HCT116 (cell line): ENCODE results near the gene ISL2. TPM values are rescaled to one million over a fixed set of nuclear protein-coding genes. Genes with fewer than 3 reads are reported as not detected.

ENCODE experiments used
- ATAC-seq: fragments of 200-7000 bp; cut with Tn5 transposase; 2 replicates; pipeline ENCODE4 v1.9.1; 2020; ENCODE audit warnings: mild to moderate bottlenecking, moderate library complexity
- BruUV-seq: library from RNA; stranded (reverse); fragments of 400-500 nt; replicated peaks from 2 replicates; lab custom pipeline; 2021; lab: Mats Ljungman, UMichigan
- CTCF ChIA-PET: fragments of 300-600 bp; sonication (Branson Sonifier 250); formaldehyde crosslinking; loops from one replicate; lab custom pipeline; 2021; ENCODE audit warnings: antibody characterized with exemption; lab: Charles Lee
- POLR2A ChIA-PET: fragments of 300-600, 350-600 bp; sonication (Branson Sonifier 250); formaldehyde crosslinking; loops from one replicate; lab custom pipeline; 2021; ENCODE audit warnings: antibody characterized with exemption; lab: Charles Lee
- RAD21 ChIA-PET, 2 experiments: fragments of 300-600 bp; sonication (Branson Sonifier 250); formaldehyde crosslinking; loops; one replicate each; lab custom pipeline; 2023; ENCODE audit warnings: low total read pairs in 2 of 2; ENCODE audit not compliant: uncharacterized antibody in 2 of 2, unreplicated experiment in 2 of 2, low non-redundant PET in 1 of 2; lab: Charles Lee
- DNase-seq: peaks from one replicate; pipeline ENCODE4 v3.0.0-alpha.2; 2010; ENCODE audit warnings: low read depth, low spot score
- H2AFZ ChIP-seq: fragments of 200-600 bp; shearing (Covaris generic), sonication (generic); 2 replicates; pipeline ENCODE4 v1.6.1; 2017; ENCODE audit warnings: low read depth, mixed run types, mixed read lengths, antibody characterized with exemption, low read length; ENCODE audit not compliant: poor library complexity, severe bottlenecking
- H3K27ac ChIP-seq: 2 replicates; pipeline ENCODE4 v1.5.1; 2012; ENCODE audit warnings: low read depth, low read length
- H3K27me3 ChIP-seq: fragments of 200-600 bp; sonication (generic); 2 replicates; pipeline ENCODE4 v1.6.1; 2016; ENCODE audit warnings: mixed run types, low read length, mixed read lengths; ENCODE audit not compliant: insufficient read depth
- H3K36me3 ChIP-seq, 2 experiments: fragments of 200-500 bp in 1 of 2; fragments of 200-600 bp in 1 of 2; sonication (Bioruptor generic) in 1 of 2; sonication (generic) in 1 of 2; 2 replicates each; pipeline versions ENCODE4 v1.5.1 to v1.6.1; 2014 to 2016; ENCODE audit warnings: low read length in 2 of 2, inconsistent platforms in 1 of 2, mixed read lengths in 1 of 2, mixed run types in 1 of 2; ENCODE audit not compliant: insufficient read depth in 2 of 2, control insufficient read depth in 1 of 2
- H3K4me1 ChIP-seq, 2 experiments: fragments of 200-600 bp in 1 of 2; sonication (generic) in 1 of 2; 2 replicates each; pipeline versions ENCODE4 v1.5.1 to v1.6.1; 2012 to 2017; ENCODE audit warnings: low read length in 2 of 2, inconsistent platforms in 1 of 2, mild to moderate bottlenecking in 1 of 2, mixed read lengths in 1 of 2, mixed run types in 1 of 2, moderate library complexity in 1 of 2; ENCODE audit not compliant: insufficient read depth in 2 of 2, control insufficient read depth in 1 of 2
- H3K4me2 ChIP-seq: fragments of 200-600 bp; sonication (generic); 2 replicates; pipeline ENCODE4 v1.6.1; 2017; ENCODE audit warnings: mixed run types, low read length, mixed read lengths
- H3K4me3 ChIP-seq, 2 experiments: fragments of 200-600 bp in 1 of 2; sonication (generic) in 1 of 2; replicated peaks in 1 of 2; 2 replicates each; pipeline ENCODE4 v1.5.1; 2011 to 2016; ENCODE audit warnings: low read length in 2 of 2, control low read depth in 1 of 2, low read depth in 1 of 2, mild to moderate bottlenecking in 1 of 2, mixed read lengths in 1 of 2, mixed run types in 1 of 2
- H3K79me2 ChIP-seq: fragments of 200-600 bp; sonication (generic); 2 replicates; pipeline ENCODE4 v1.6.1; 2017; ENCODE audit warnings: mild to moderate bottlenecking, mixed run types, low read length, moderate library complexity, mixed read lengths; ENCODE audit not compliant: insufficient read depth
- H3K9ac ChIP-seq: fragments of 200-600 bp; sonication (generic); 2 replicates; pipeline ENCODE4 v1.6.1; 2016; ENCODE audit warnings: low read length, mixed read lengths
- H3K9me2 ChIP-seq: fragments of 200-600 bp; sonication (generic), shearing (Covaris generic); 2 replicates; pipeline ENCODE4 v1.6.1; 2017; ENCODE audit warnings: mixed run types, mild to moderate bottlenecking, moderate library complexity; ENCODE audit not compliant: insufficient read depth
- H3K9me3 ChIP-seq, 2 experiments: fragments of 200-500 bp in 1 of 2; fragments of 200-600 bp in 1 of 2; sonication (Bioruptor generic) in 1 of 2; sonication (generic) in 1 of 2; 2 replicates each; pipeline ENCODE4 v1.6.1; 2014 to 2017; ENCODE audit warnings: low read length in 2 of 2, mixed read lengths in 2 of 2, inconsistent platforms in 1 of 2, low read depth in 1 of 2, mild to moderate bottlenecking in 1 of 2, mixed run types in 1 of 2, moderate library complexity in 1 of 2; ENCODE audit not compliant: control insufficient read depth in 1 of 2, insufficient read depth in 1 of 2
- H4K20me1 ChIP-seq: fragments of 200-600 bp; sonication (generic), shearing (Covaris generic); 2 replicates; pipeline ENCODE4 v1.6.1; 2017; ENCODE audit warnings: mixed run types, mild to moderate bottlenecking, moderate library complexity; ENCODE audit not compliant: insufficient read depth
- ELF1 ChIP-seq: IDR thresholded peaks from 2 replicates; pipeline ENCODE4 v1.6.1; 2012; ENCODE audit warnings: low read depth, borderline replicate concordance
- EZH2 ChIP-seq: fragments of 200-600 bp; sonication (generic); IDR thresholded peaks from 2 replicates; pipeline ENCODE4 v1.6.1; 2017; ENCODE audit warnings: antibody characterized with exemption, mixed run types
- FOSL1 ChIP-seq: IDR thresholded peaks from 2 replicates; pipeline ENCODE4 v1.6.1; 2012; ENCODE audit warnings: low read depth
- SIN3A ChIP-seq: IDR thresholded peaks from 2 replicates; pipeline ENCODE4 v1.6.1; 2012; ENCODE audit warnings: low read depth
- SP1 ChIP-seq: IDR thresholded peaks from 2 replicates; pipeline ENCODE4 v1.6.1; 2012; ENCODE audit warnings: low read depth
- YY1 ChIP-seq: IDR thresholded peaks from 2 replicates; pipeline ENCODE4 v1.6.1; 2011; ENCODE audit warnings: low read length, low read depth, moderate library complexity, mild to moderate bottlenecking; ENCODE audit not compliant: insufficient replicate concordance; ENCODE audit errors: extremely low read depth
- ZFX ChIP-seq: fragments of 450-650 bp; IDR thresholded peaks from 2 replicates; pipeline ENCODE4 v1.6.1; 2017
- ZNF274 ChIP-seq: fragments of 200-500 bp; sonication (Bioruptor generic); IDR thresholded peaks from 2 replicates; pipeline ENCODE4 v1.6.1; 2014; ENCODE audit warnings: mild to moderate bottlenecking, low read depth, low read length, inconsistent platforms
- intact Hi-C: fragments of 100-400 bp; cut with micrococcal nuclease; formaldehyde crosslinking; loops from 2 replicates; pipeline ENCODE4 v1.10.0; 2022
- total RNA-seq: library from RNA; stranded (reverse); gene quantifications from one replicate; pipeline ENCODE4 v1.2.1, GENCODE V29; 2021; ENCODE audit not compliant: unreplicated experiment
- TF ChIP-seq, protein P1 (sequence below): IDR thresholded peaks from 2 replicates; pipeline ENCODE4 v1.6.1; 2012
- TF ChIP-seq, protein P2 (sequence below): IDR thresholded peaks from 2 replicates; pipeline ENCODE4 v1.6.1; 2011; ENCODE audit warnings: mild to moderate bottlenecking, low read length, moderate library complexity; ENCODE audit not compliant: insufficient replicate concordance; ENCODE audit errors: extremely low read depth
- TF ChIP-seq, protein P3 (sequence below), 3 experiments: fragments of 200-600 bp in 1 of 3; sonication (generic) in 1 of 3; IDR thresholded peaks in 2 of 3; conservative IDR thresholded peaks in 1 of 3; 2 replicates each; pipeline ENCODE4 v1.5.1; 2012 to 2017; ENCODE audit warnings: low read depth in 2 of 3, low read length in 2 of 3, antibody characterized with exemption in 1 of 3, borderline replicate concordance in 1 of 3, control low read depth in 1 of 3, mild to moderate bottlenecking in 1 of 3, mixed read lengths in 1 of 3, mixed run types in 1 of 3, moderate library complexity in 1 of 3; ENCODE audit not compliant: insufficient read depth in 1 of 3

Gene ISL2
- total RNA-seq, 1 experiment from 2014 or later, result 11.6 TPM

DNA sequence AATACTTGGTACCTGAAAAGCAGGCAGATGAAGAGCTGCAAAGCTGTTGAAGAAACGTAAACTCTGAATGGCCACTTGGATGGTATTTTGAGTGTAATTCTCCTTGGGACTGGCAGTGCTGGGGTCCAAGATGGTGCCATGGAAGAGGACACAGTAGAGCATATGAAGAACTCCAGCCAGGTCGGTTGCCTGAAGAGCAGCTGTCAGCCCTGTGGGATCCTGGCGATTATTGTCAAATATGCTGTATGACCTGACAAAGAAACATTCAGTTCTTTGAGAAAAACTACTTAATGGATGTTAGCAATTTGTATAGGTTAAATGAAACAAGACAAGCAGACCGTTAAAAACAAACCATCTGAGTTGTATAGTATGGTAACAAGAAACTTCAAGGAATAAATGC, 44.8 kb downstream of the ISL2 start (continued):
- no peak for TF ChIP-seq ELF1

DNA sequence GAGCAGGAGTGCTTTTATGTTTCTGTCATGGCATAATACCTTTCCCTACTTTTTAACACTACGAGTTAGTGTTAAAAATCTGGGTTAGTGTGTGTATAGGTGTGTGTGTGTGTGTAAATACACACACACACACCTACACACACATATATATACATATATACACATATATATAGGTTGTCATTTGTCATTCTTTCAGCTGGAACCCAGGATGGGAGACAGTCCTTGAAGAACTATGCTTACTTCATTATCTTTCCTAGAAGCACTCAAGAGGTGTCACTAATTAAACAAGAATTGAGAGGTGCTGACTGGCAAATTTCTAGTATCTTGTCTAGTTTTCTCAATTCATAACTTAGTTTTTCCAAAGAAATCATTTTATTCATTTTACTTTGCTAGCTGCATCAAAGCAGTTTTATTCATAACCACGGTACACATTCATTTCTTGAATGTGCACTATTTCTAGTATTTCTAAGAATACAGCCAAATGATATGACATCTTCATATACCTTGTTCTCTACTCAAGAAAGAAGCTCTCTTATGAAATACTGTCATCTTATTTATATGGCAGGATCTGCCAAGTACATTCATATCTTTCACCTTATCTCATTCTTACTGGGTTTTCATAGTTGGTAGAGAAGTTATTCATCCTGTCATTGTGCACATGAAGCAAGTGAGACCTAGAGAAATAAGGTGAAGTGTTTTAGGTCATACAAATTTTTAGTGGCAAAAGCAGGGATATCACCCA, 46.6 kb downstream of the ISL2 start:
- no peaks in the 10 kb centered on the region for H3K9me2 ChIP-seq
- no peak overlapping the region for H2AFZ ChIP-seq
- ChIA-PET POLR2A (no interaction called here), CTCF (no interaction called here), RAD21 (no interaction called here)
- no peaks in the 10 kb centered on the region for H3K27me3 ChIP-seq
- no peaks in the 10 kb centered on the region for H4K20me1 ChIP-seq
- no peak for DNase-seq
- TF ChIP-seq, protein P1, sequence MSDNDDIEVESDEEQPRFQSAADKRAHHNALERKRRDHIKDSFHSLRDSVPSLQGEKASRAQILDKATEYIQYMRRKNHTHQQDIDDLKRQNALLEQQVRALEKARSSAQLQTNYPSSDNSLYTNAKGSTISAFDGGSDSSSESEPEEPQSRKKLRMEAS, result no peak
- TF ChIP-seq FOSL1 (no peak), ZFX (no peak)
- H3K4me1 ChIP-seq, result no peaks in the 10 kb centered on the region
- no peaks in the 10 kb centered on the region for H3K79me2 ChIP-seq
- no TSS peak for BruUV-seq
- H3K4me2 ChIP-seq, result no peak overlapping the region
- H3K27ac ChIP-seq, result no peak overlapping the region
- intact Hi-C loops, result no loop called here
- H3K9ac ChIP-seq, result no peak overlapping the region
- no peaks in the 10 kb centered on the region for H3K9me3 ChIP-seq
- no peaks in the 10 kb centered on the region for H3K36me3 ChIP-seq
- no peak overlapping the region for H3K4me3 ChIP-seq
- ATAC-seq, result no peak

DNA sequence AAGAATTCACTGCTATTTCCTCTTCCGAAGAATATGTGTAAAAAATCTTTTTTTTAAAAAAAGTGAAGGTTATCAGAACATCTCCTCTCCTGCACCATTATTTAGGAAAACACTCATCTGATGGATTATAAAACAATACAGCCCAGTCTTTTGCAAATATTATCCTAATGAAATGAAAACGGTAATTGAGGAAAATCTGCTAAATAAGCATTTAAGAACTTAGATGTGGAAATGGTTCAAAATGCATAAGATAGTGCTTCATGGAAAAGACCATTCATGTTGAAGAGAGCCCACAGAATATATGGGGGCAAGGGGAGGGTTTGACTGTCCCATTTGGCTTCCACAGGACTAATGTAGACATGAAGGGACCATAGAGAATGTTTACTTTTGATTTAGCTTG, 47.8 kb downstream of the ISL2 start:
- no peak overlapping the region for H3K9ac ChIP-seq
- no peak overlapping the region for H3K4me3 ChIP-seq
- H2AFZ ChIP-seq, result no peak overlapping the region
- no peaks in the 10 kb centered on the region for H3K9me2 ChIP-seq
- H4K20me1 ChIP-seq, result no peaks in the 10 kb centered on the region
- RAD21 ChIA-PET, result no interaction called here
- no peaks in the 10 kb centered on the region for H3K27me3 ChIP-seq
- POLR2A ChIA-PET, result no interaction called here
- H3K36me3 ChIP-seq, result no peaks in the 10 kb centered on the region
- no peak overlapping the region for H3K4me2 ChIP-seq
- no peaks in the 10 kb centered on the region for H3K79me2 ChIP-seq
- intact Hi-C loops, result no loop called here
- no peak overlapping the region for H3K27ac ChIP-seq
- TF ChIP-seq SIN3A, result no peak
- TF ChIP-seq, protein P2, sequence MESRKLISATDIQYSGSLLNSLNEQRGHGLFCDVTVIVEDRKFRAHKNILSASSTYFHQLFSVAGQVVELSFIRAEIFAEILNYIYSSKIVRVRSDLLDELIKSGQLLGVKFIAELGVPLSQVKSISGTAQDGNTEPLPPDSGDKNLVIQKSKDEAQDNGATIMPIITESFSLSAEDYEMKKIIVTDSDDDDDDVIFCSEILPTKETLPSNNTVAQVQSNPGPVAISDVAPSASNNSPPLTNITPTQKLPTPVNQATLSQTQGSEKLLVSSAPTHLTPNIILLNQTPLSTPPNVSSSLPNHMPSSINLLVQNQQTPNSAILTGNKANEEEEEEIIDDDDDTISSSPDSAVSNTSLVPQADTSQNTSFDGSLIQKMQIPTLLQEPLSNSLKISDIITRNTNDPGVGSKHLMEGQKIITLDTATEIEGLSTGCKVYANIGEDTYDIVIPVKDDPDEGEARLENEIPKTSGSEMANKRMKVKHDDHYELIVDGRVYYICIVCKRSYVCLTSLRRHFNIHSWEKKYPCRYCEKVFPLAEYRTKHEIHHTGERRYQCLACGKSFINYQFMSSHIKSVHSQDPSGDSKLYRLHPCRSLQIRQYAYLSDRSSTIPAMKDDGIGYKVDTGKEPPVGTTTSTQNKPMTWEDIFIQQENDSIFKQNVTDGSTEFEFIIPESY, result no peak
- no peak for TF ChIP-seq ZNF274
- TF ChIP-seq, protein P3, sequence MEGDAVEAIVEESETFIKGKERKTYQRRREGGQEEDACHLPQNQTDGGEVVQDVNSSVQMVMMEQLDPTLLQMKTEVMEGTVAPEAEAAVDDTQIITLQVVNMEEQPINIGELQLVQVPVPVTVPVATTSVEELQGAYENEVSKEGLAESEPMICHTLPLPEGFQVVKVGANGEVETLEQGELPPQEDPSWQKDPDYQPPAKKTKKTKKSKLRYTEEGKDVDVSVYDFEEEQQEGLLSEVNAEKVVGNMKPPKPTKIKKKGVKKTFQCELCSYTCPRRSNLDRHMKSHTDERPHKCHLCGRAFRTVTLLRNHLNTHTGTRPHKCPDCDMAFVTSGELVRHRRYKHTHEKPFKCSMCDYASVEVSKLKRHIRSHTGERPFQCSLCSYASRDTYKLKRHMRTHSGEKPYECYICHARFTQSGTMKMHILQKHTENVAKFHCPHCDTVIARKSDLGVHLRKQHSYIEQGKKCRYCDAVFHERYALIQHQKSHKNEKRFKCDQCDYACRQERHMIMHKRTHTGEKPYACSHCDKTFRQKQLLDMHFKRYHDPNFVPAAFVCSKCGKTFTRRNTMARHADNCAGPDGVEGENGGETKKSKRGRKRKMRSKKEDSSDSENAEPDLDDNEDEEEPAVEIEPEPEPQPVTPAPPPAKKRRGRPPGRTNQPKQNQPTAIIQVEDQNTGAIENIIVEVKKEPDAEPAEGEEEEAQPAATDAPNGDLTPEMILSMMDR (IDR thresholded peaks at IDR 0.05 in 2 of 3, conservative IDR thresholded peaks at IDR 0.05 in 1 of 3; ENCODE audit: borderline replicate concordance in 1 of 3, insufficient read depth in 1 of 3, low read depth in 2 of 3, low read length in 2 of 3), result no peak
- TF ChIP-seq EZH2, result no peak
- no peak for TF ChIP-seq YY1
- no peak for TF ChIP-seq FOSL1
- no peak for TF ChIP-seq SP1
- TF ChIP-seq, all 23 proteins: peak for 0
- Histone ChIP-seq H3K4me1 (no peaks in the 10 kb centered on the region), H3K9me3 (no peaks in the 10 kb centered on the region)
- ATAC-seq (no peak), DNase-seq (no peak)
- CTCF ChIA-PET, result no interaction called here
- BruUV-seq, result no TSS peak
